GM18519 (cell line): ENCODE measurements around the gene C1QA.
"Not testable (repeated sequence)": the region's sequence is repeated elsewhere in the genome, so short reads cannot be mapped to it uniquely, and the experiment has no call there.

Experiments
- ATAC-seq: cut with Tn5 transposase; IDR thresholded peaks from one replicate; pipeline ENCODE4 v1.9.1; 2021; ENCODE audit warnings: mild to moderate bottlenecking, moderate library complexity; ENCODE audit not compliant: unreplicated experiment, low FRiP score

The C1QA gene

GRCh38 chr1:22671999-22672398 is 35.6 kb downstream of the C1QA start:
- no peak for ATAC-seq

DNA sequence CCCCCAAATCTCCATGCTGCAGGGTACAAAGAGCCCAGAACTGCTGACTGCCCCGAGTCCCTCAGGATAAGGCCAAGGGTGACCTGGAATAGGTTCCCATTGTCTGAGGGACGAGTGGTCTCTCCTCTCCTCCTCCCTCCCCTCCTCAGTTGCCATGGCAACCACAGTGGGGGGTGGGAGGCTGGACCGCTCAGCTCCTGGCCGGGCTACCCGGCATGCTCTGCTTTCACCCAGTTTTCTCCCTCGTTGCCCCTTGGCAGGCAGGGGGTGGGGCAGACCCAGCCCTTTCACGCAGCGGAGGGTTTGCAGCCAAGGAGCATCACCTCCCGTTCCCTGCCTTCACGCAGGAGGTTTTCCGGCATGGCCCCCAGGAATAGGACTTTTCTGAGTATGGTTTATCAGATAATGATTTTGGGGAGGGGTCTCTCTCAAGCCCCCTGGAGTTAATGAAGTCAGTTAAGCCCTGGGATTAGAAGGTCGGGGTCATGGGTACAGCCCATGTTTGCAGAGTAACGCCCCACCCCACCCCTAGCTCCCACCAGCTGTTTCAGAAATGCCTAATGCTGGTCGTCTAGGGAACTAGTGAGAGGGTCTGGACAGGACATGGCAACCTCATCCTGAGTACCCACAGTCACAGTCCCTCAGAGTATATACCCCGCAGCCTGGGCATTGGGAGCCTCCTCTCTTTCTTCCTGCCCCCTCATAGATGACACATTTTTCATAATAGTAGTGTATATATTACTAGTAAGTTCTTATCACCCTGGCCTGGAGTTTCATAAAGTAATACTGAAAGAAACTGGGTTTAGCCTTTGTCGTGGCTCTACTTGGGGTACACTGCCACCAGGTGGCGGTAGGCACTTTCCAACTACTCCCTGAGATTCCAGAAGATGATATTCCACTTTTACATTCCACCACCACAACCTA is 37.3 kb downstream of the C1QA start:
- ATAC-seq = no peak

- no peak for ATAC-seq
Observed at GRCh38 chr1:22674410-22674749, 38.0 kb downstream of the C1QA start.

GRCh38 chr1:22676151-22676550 is 39.7 kb downstream of the C1QA start:
- ATAC-seq = not testable (repeated sequence)

- ATAC-seq = no peak
Observed at GRCh38 chr1:22676916-22677583, 40.6 kb downstream of the C1QA start.

- no peak for ATAC-seq
Observed at GRCh38 chr1:22677931-22678896, 41.8 kb downstream of the C1QA start.

DNA sequence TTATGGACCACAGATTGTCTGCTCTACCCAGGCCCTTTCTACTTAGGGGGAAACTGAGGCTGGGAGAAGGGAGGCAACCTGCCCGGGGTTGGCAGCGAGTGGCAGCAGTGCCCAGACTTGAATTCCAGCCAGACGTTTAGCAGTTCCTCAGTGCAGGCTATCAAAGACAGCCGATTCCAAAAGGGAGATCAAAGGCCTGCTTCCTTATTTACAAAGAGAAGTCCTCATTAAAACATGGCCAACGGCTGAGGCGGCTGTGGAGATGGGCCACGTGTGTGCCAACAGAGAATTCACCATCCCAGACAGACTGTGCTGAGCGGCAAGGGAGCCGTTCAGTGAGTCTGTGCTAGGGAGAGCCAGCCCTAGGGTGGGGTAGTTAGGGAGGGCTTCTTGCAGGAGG is 44.3 kb downstream of the C1QA start:
- ATAC-seq = no peak

DNA sequence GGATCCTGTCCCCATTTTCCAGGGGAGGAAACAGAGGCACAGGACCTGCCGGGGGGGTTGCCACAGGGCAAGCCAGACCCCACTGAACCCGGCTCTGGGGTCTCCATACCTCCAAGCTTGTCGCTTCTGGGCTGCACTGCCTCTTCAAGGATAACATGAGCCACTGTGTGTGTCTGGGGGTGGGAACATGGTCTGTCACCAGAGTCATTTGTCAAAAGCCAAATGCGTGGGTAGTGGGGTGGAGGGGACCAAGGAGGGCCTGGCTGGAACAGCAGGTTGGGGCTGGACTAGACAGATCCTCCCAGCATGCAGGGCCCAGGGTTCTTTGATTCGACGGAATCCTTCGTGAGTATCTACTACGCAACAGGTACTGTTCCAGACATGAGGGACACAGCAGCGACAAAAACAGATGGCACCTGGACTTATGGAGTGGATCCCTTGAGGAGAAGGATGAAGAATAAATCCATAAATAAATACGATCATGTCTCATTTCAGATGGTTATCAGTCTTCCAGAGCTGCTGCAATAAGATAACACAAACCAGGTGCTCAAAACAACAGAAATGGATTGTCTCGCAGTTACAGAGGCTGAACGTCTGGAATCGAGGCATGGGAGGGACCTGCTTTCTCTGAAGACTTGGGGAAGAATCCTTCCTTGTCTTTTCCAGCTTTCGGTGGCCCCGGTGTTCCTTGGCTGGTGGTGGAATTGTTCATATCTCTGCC is 45.3 kb downstream of the C1QA start:
- no peak for ATAC-seq

- no peak for ATAC-seq
Observed at GRCh38 chr1:22683547-22683946, 47.1 kb downstream of the C1QA start.

- no peak for ATAC-seq
Observed at GRCh38 chr1:22685591-22686059, 49.2 kb downstream of the C1QA start.

- ATAC-seq = no peak
Observed at GRCh38 chr1:22687191-22687590, 50.8 kb downstream of the C1QA start.

DNA sequence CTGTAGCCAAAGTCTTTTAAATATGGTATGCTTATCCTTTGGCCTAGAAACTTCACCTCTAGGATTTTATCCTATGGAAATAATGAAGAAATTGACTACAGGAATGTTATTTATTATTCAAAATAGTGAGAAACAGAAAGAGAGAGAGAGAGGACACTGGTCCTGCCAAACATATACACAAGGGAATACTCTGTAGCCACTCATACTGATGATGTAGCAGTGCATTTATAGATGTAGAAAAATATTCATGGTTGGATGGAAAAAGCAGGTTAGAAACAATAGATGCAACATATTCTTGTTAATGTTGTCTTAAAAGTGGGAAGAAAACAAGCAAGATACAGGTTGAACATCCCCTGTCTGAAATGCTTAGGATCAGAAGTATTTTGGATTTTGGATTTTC is 52.0 kb downstream of the C1QA start:
- ATAC-seq = no peak
